Liver (tissue), 9 donors: Measurements from ENCODE around the gene IFNL2. TPM values are rescaled to one million over a fixed set of nuclear protein-coding genes. Genes with fewer than 3 reads are reported as not detected.

Experiments
- DNase-seq: peaks from one replicate; pipeline ENCODE4 v3.0.0-alpha.2; 2017; ENCODE audit warnings: low spot score
- H3K27ac ChIP-seq, 2 donors: one replicate each; pipeline ENCODE4 v1.7.0; 2013; ENCODE audit warnings: inconsistent platforms in 2 of 2, low read length in 2 of 2, control low read depth in 1 of 2, low read depth in 1 of 2, mild to moderate bottlenecking in 1 of 2
- H3K27me3 ChIP-seq, 4 donors: one replicate each; pipeline versions ENCODE4 v1.6.1 to v1.7.0; 2013; ENCODE audit warnings: low read length in 3 of 4, inconsistent platforms in 1 of 4, mild to moderate bottlenecking in 1 of 4, moderate library complexity in 1 of 4; ENCODE audit not compliant: control insufficient read depth in 4 of 4, insufficient read depth in 4 of 4
- H3K36me3 ChIP-seq, 4 donors: one replicate each; pipeline versions ENCODE4 v1.6.1 to v1.7.0; 2013; ENCODE audit warnings: low read length in 3 of 4, mild to moderate bottlenecking in 3 of 4, low read depth in 1 of 4, moderate library complexity in 1 of 4; ENCODE audit not compliant: control insufficient read depth in 4 of 4, insufficient read depth in 3 of 4
- H3K4me1 ChIP-seq, 4 donors: one replicate each; pipeline versions ENCODE4 v1.6.1 to v1.7.0; 2013; ENCODE audit warnings: low read length in 3 of 4, mild to moderate bottlenecking in 3 of 4, moderate library complexity in 1 of 4; ENCODE audit not compliant: control insufficient read depth in 4 of 4, insufficient read depth in 4 of 4
- H3K4me3 ChIP-seq, 3 donors: one replicate each; pipeline versions ENCODE4 v1.6.1 to v1.7.0; 2013; ENCODE audit warnings: low read length in 3 of 3, control low read depth in 1 of 3, low read depth in 1 of 3, mild to moderate bottlenecking in 1 of 3
- H3K9ac ChIP-seq, 2 donors: one replicate each; pipeline ENCODE4 v1.7.0; 2013; ENCODE audit warnings: low read length in 2 of 2, mild to moderate bottlenecking in 2 of 2, moderate library complexity in 2 of 2, control low read depth in 1 of 2, low read depth in 1 of 2
- H3K9me3 ChIP-seq, 4 donors: one replicate each; pipeline versions ENCODE4 v1.6.1 to v1.7.0; 2013; ENCODE audit warnings: low read length in 3 of 4; ENCODE audit not compliant: control insufficient read depth in 4 of 4
- EGR1 ChIP-seq, 2 donors: IDR thresholded peaks; 2 replicates each; pipeline ENCODE4 v1.6.1; 2016 to 2018; ENCODE audit warnings: antibody characterized with exemption in 2 of 2, low read depth in 2 of 2
- FOXA1 ChIP-seq: IDR thresholded peaks from 2 replicates; pipeline ENCODE4 v1.6.1; 2016; ENCODE audit warnings: antibody characterized with exemption
- FOXA2 ChIP-seq: IDR thresholded peaks from 2 replicates; pipeline ENCODE4 v1.6.1; 2016; ENCODE audit warnings: antibody characterized with exemption
- GABPA ChIP-seq, 2 donors: IDR thresholded peaks in 1 of 2; conservative IDR thresholded peaks in 1 of 2; 2 replicates each; pipeline ENCODE4 v1.6.1; 2016; ENCODE audit warnings: antibody characterized with exemption in 2 of 2, mild to moderate bottlenecking in 1 of 2, moderate library complexity in 1 of 2
- HNF4A ChIP-seq, 2 donors: conservative IDR thresholded peaks; 2 replicates each; pipeline ENCODE4 v1.6.1; 2016; ENCODE audit warnings: antibody characterized with exemption in 2 of 2, mild to moderate bottlenecking in 2 of 2
- HNF4G ChIP-seq: IDR thresholded peaks from 2 replicates; pipeline ENCODE4 v1.6.1; 2016; ENCODE audit warnings: antibody characterized with exemption
- JUND ChIP-seq, 2 donors: IDR thresholded peaks; 2 replicates each; pipeline ENCODE4 v1.6.1; 2016; ENCODE audit warnings: antibody characterized with exemption in 2 of 2
- NR2F2 ChIP-seq: IDR thresholded peaks from 2 replicates; pipeline ENCODE4 v1.6.1; 2016; ENCODE audit warnings: antibody characterized with exemption
- RAD21 ChIP-seq, 2 donors: IDR thresholded peaks; 2 replicates each; pipeline ENCODE4 v1.6.1; 2016; ENCODE audit warnings: antibody characterized with exemption in 2 of 2, mild to moderate bottlenecking in 2 of 2
- RXRA ChIP-seq, 2 donors: IDR thresholded peaks; 2 replicates each; pipeline ENCODE4 v1.6.1; 2017 to 2018; ENCODE audit warnings: antibody characterized with exemption in 2 of 2, mild to moderate bottlenecking in 1 of 2
- SP1 ChIP-seq: IDR thresholded peaks from 2 replicates; pipeline ENCODE4 v1.6.1; 2018; ENCODE audit warnings: antibody characterized with exemption, mild to moderate bottlenecking
- TAF1 ChIP-seq: conservative IDR thresholded peaks from 2 replicates; pipeline ENCODE4 v1.6.1; 2016; ENCODE audit warnings: antibody characterized with exemption, mild to moderate bottlenecking
- YY1 ChIP-seq: IDR thresholded peaks from 2 replicates; pipeline ENCODE4 v1.6.1; 2016; ENCODE audit warnings: antibody characterized with exemption, mild to moderate bottlenecking
- WGBS: extraction: QIAGEN DNeasy Blood & Tissue Kit; methylation state at CpG from one replicate; pipeline ENCODE4 v1.1.7; 2013; 5-methylcytosine and 5-hydroxymethylcytosine counted together
- polyA plus RNA-seq, 2 donors: library from polyadenylated mRNA; stranded (reverse) in 1 of 2; unstranded in 1 of 2; fragments of 200-250 nt in 1 of 2; fragments of >200 nt in 1 of 2; fragmentation: Nextera tagmentation in 1 of 2; extraction: Ambion mirVana in 1 of 2; gene quantifications; one replicate each; pipeline versions ENCODE4 v1.2.1 to v1.2.3, GENCODE V29; 2013 to 2015
- total RNA-seq, 2 donors: library from RNA; depleted of rRNA; stranded (reverse); fragments of >200 nt; gene quantifications; one replicate each; pipeline ENCODE4 v1.2.3, GENCODE V29; 2014
- TF ChIP-seq, protein P1 (sequence below): IDR thresholded peaks from 2 replicates; pipeline ENCODE4 v1.6.1; 2016; ENCODE audit warnings: antibody characterized with exemption
- TF ChIP-seq, protein P2 (sequence below): IDR thresholded peaks from 2 replicates; pipeline ENCODE4 v1.6.1; 2016; ENCODE audit warnings: antibody characterized with exemption, mild to moderate bottlenecking
- TF ChIP-seq, protein P3 (sequence below): fragments of 150-350 bp; IDR thresholded peaks from 2 replicates; pipeline ENCODE4 v1.5.1; 2017; ENCODE audit warnings: improper control_type of control experiment, low read depth, low read length; ENCODE audit not compliant: missing input control
- TF ChIP-seq, protein P4 (sequence below): IDR thresholded peaks from 2 replicates; pipeline ENCODE4 v1.6.1; 2016; ENCODE audit warnings: antibody characterized with exemption
- TF ChIP-seq, protein P5 (sequence below): IDR thresholded peaks from 2 replicates; pipeline ENCODE4 v1.6.1; 2016; ENCODE audit warnings: antibody characterized with exemption
- donor health status: healthy.
- donor health status: healthy.
- donor health status: healthy.
- donor health status: healthy.
- donor health status: healthy.

IFNL2 gene
- total and polyA plus RNA-seq, 4 donors, result not detected

DNA sequence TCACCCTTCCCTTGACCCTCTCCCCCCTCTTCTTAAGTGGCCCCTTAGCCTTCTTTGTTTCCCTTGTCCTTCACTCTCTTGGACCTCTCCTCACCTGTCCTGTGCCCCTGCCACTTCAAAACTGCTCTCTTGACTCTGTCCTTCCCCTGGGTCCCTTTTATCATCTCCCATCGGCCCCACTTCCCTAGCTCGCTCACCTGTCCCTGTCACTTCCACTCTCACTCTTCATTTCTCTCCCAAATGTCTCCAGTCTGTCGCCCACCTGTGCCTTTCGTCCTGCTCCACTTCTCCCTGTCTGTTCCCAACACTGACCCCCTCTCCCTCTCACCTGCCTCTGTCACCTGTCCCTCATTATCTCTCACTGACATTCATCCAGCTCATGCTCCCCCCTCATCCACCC is 28.7 kb downstream of the IFNL2 start:
- WGBS, result 84% methylated on average over 4 of the region's 4 CpGs
- no peak for DNase-seq
- no peaks in the 10 kb centered on the region for H3K36me3 ChIP-seq
- H3K27me3 ChIP-seq, result no peaks in the 10 kb centered on the region
- no peak overlapping the region for H3K27ac ChIP-seq
- TF ChIP-seq, protein P1, sequence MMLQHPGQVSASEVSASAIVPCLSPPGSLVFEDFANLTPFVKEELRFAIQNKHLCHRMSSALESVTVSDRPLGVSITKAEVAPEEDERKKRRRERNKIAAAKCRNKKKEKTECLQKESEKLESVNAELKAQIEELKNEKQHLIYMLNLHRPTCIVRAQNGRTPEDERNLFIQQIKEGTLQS, result no peak
- no peak for TF ChIP-seq EGR1 (IDR thresholded peaks at IDR 0.05; ENCODE audit: low read depth in 2 of 2)
- no peak for TF ChIP-seq FOXA2
- TF ChIP-seq, protein P2, sequence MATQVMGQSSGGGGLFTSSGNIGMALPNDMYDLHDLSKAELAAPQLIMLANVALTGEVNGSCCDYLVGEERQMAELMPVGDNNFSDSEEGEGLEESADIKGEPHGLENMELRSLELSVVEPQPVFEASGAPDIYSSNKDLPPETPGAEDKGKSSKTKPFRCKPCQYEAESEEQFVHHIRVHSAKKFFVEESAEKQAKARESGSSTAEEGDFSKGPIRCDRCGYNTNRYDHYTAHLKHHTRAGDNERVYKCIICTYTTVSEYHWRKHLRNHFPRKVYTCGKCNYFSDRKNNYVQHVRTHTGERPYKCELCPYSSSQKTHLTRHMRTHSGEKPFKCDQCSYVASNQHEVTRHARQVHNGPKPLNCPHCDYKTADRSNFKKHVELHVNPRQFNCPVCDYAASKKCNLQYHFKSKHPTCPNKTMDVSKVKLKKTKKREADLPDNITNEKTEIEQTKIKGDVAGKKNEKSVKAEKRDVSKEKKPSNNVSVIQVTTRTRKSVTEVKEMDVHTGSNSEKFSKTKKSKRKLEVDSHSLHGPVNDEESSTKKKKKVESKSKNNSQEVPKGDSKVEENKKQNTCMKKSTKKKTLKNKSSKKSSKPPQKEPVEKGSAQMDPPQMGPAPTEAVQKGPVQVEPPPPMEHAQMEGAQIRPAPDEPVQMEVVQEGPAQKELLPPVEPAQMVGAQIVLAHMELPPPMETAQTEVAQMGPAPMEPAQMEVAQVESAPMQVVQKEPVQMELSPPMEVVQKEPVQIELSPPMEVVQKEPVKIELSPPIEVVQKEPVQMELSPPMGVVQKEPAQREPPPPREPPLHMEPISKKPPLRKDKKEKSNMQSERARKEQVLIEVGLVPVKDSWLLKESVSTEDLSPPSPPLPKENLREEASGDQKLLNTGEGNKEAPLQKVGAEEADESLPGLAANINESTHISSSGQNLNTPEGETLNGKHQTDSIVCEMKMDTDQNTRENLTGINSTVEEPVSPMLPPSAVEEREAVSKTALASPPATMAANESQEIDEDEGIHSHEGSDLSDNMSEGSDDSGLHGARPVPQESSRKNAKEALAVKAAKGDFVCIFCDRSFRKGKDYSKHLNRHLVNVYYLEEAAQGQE, result no peak
- TF ChIP-seq HNF4A (conservative IDR thresholded peaks at IDR 0.05), result no peak
- TF ChIP-seq SP1, result no peak
- TF ChIP-seq, protein P3, sequence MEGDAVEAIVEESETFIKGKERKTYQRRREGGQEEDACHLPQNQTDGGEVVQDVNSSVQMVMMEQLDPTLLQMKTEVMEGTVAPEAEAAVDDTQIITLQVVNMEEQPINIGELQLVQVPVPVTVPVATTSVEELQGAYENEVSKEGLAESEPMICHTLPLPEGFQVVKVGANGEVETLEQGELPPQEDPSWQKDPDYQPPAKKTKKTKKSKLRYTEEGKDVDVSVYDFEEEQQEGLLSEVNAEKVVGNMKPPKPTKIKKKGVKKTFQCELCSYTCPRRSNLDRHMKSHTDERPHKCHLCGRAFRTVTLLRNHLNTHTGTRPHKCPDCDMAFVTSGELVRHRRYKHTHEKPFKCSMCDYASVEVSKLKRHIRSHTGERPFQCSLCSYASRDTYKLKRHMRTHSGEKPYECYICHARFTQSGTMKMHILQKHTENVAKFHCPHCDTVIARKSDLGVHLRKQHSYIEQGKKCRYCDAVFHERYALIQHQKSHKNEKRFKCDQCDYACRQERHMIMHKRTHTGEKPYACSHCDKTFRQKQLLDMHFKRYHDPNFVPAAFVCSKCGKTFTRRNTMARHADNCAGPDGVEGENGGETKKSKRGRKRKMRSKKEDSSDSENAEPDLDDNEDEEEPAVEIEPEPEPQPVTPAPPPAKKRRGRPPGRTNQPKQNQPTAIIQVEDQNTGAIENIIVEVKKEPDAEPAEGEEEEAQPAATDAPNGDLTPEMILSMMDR, result no peak
- TF ChIP-seq YY1, result no peak
- no peak for TF ChIP-seq RXRA (IDR thresholded peaks at IDR 0.05)
- TF ChIP-seq, protein P4, sequence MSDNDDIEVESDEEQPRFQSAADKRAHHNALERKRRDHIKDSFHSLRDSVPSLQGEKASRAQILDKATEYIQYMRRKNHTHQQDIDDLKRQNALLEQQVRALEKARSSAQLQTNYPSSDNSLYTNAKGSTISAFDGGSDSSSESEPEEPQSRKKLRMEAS, result no peak
- no peak for TF ChIP-seq JUND (IDR thresholded peaks at IDR 0.05)
- no peak for TF ChIP-seq NR2F2
- TF ChIP-seq RAD21 (IDR thresholded peaks at IDR 0.05), result no peak
- no peak for TF ChIP-seq GABPA (IDR thresholded peaks at IDR 0.05 in 1 of 2, conservative IDR thresholded peaks at IDR 0.05 in 1 of 2)
- TF ChIP-seq, protein P5, sequence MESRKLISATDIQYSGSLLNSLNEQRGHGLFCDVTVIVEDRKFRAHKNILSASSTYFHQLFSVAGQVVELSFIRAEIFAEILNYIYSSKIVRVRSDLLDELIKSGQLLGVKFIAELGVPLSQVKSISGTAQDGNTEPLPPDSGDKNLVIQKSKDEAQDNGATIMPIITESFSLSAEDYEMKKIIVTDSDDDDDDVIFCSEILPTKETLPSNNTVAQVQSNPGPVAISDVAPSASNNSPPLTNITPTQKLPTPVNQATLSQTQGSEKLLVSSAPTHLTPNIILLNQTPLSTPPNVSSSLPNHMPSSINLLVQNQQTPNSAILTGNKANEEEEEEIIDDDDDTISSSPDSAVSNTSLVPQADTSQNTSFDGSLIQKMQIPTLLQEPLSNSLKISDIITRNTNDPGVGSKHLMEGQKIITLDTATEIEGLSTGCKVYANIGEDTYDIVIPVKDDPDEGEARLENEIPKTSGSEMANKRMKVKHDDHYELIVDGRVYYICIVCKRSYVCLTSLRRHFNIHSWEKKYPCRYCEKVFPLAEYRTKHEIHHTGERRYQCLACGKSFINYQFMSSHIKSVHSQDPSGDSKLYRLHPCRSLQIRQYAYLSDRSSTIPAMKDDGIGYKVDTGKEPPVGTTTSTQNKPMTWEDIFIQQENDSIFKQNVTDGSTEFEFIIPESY, result no peak
- TF ChIP-seq TAF1, result no peak
- TF ChIP-seq HNF4G, result no peak
- TF ChIP-seq FOXA1, result no peak
- H3K9ac ChIP-seq, result no peak overlapping the region
- H3K4me1 ChIP-seq, result no peaks in the 10 kb centered on the region
- H3K9me3 ChIP-seq, result no peaks in the 10 kb centered on the region
- no peak overlapping the region for H3K4me3 ChIP-seq
